GM12878 (cell line): ENCODE results near the gene ERP44. TPM values are rescaled to one million over a fixed set of nuclear protein-coding genes. Genes with fewer than 3 reads are reported as not detected.

Experiments used
- ATAC-seq: fragments of 200-7000 bp; cut with Tn5 transposase; 3 replicates; pipeline ENCODE4 v1.9.1; 2020; ENCODE audit warnings: mild to moderate bottlenecking, moderate library complexity
- BruUV-seq: library from RNA; stranded (reverse); fragments of 400-500 nt; replicated peaks from 2 replicates; lab custom pipeline; 2021; lab: Mats Ljungman, UMichigan
- CTCF ChIA-PET: fragments of 300-600 bp; sonication (Branson Sonifier 250); formaldehyde crosslinking; extraction: SDS; loops from one replicate; lab custom pipeline; 2021; ENCODE audit warnings: inconsistent platforms; lab: Yijun Ruan, JAX
- POLR2A ChIA-PET: fragments of 350-600 bp; formaldehyde crosslinking; extraction: SDS; loops from one replicate; lab custom pipeline; 2021; ENCODE audit warnings: inconsistent platforms; lab: Charles Lee
- RAD21 ChIA-PET: fragments of 300-600 bp; sonication (Branson Sonifier 250); formaldehyde crosslinking; loops from one replicate; lab custom pipeline; 2023; ENCODE audit warnings: antibody characterized with exemption; ENCODE audit not compliant: unreplicated experiment; lab: Charles Lee
- SMC1A ChIA-PET: fragments of 300-600 bp; sonication (Branson Sonifier 250); formaldehyde crosslinking; loops from one replicate; lab custom pipeline; 2023; ENCODE audit not compliant: unreplicated experiment, uncharacterized antibody; lab: Charles Lee
- DNase-seq: peaks from one replicate; pipeline ENCODE4 v3.0.0-alpha.2; 2011; ENCODE audit warnings: low read depth, low spot score
- FAIRE-seq: peaks from 3 replicates; lab custom pipeline; 2011; peaks lifted over from hg19 to GRCh38; lab: Jason Lieb, UNC
- H2AFZ ChIP-seq: 2 replicates; pipeline ENCODE4 v1.6.0; 2011; ENCODE audit warnings: low read depth, low read length, control low read depth; ENCODE audit not compliant: control insufficient read depth
- H3K27ac ChIP-seq: 2 replicates; pipeline ENCODE4 v1.5.1; 2011; ENCODE audit warnings: control low read depth; ENCODE audit not compliant: control insufficient read depth, insufficient read depth
- H3K27me3 ChIP-seq, 2 experiments: replicated peaks in 1 of 2; 2 replicates each; pipeline versions ENCODE4 v1.6.0 to v1.6.1; 2011; ENCODE audit warnings: low read length in 1 of 2; ENCODE audit not compliant: control insufficient read depth in 2 of 2, insufficient read depth in 2 of 2
- H3K36me3 ChIP-seq, 2 experiments: 2 replicates each; pipeline ENCODE4 v1.5.1; 2011; ENCODE audit warnings: low read length in 1 of 2; ENCODE audit not compliant: control insufficient read depth in 2 of 2, insufficient read depth in 2 of 2
- H3K4me1 ChIP-seq: 2 replicates; pipeline ENCODE4 v1.6.1; 2011; ENCODE audit warnings: mild to moderate bottlenecking, low read length, moderate library complexity, mixed read lengths; ENCODE audit not compliant: control insufficient read depth, insufficient read depth
- H3K4me2 ChIP-seq: 2 replicates; pipeline ENCODE4 v1.6.0; 2011; ENCODE audit warnings: control low read depth; ENCODE audit not compliant: control insufficient read depth, insufficient read depth
- H3K4me3 ChIP-seq: fragments of 200-600 bp; sonication (generic); 2 replicates; pipeline ENCODE4 v1.5.1; 2016
- H3K79me2 ChIP-seq: 2 replicates; pipeline ENCODE4 v1.6.0; 2011; ENCODE audit warnings: low read length; ENCODE audit not compliant: control insufficient read depth, insufficient read depth
- H3K9ac ChIP-seq: 2 replicates; pipeline ENCODE4 v1.8.0; 2011; ENCODE audit warnings: low read length, control low read depth, mixed read lengths; ENCODE audit not compliant: control insufficient read depth, insufficient read depth
- H3K9me3 ChIP-seq: replicated peaks from 3 replicates; pipeline ENCODE4 v1.5.1; 2011; ENCODE audit warnings: mild to moderate bottlenecking, low read length; ENCODE audit not compliant: control insufficient read depth, insufficient read depth
- H4K20me1 ChIP-seq: 2 replicates; pipeline ENCODE4 v1.6.0; 2011; ENCODE audit not compliant: control insufficient read depth, insufficient read depth
- ATF7 ChIP-seq: fragments of 450-650 bp; IDR thresholded peaks from 2 replicates; pipeline ENCODE4 v1.6.1; 2016; ENCODE audit warnings: low read depth, mild to moderate bottlenecking
- BCL11A ChIP-seq: IDR thresholded peaks from 2 replicates; pipeline ENCODE4 v1.6.1; 2011; ENCODE audit warnings: low read depth, low read length
- BHLHE40 ChIP-seq, 2 experiments: fragments of 450-650 bp in 1 of 2; IDR thresholded peaks; 2 replicates each; pipeline ENCODE4 v1.6.1; 2011 to 2017; ENCODE audit warnings: low read depth in 2 of 2, borderline replicate concordance in 1 of 2, improper control_type of control experiment in 1 of 2, low read length in 1 of 2, mild to moderate bottlenecking in 1 of 2
- CBX5 ChIP-seq: sonication (generic); IDR thresholded peaks from 2 replicates; pipeline ENCODE4 v1.6.1; 2016; ENCODE audit warnings: low read depth, moderate library complexity, mild to moderate bottlenecking, inconsistent platforms
- HDAC6 ChIP-seq: fragments of 200-600 bp; sonication (generic); IDR thresholded peaks from one replicate; pipeline ENCODE4 v1.8.0; 2017; ENCODE audit warnings: antibody characterized with exemption; ENCODE audit not compliant: unreplicated experiment
- IKZF1 ChIP-seq: fragments of 450-650 bp; conservative IDR thresholded peaks from 2 replicates; pipeline ENCODE4 v1.6.1; 2017; ENCODE audit warnings: antibody characterized with exemption, mild to moderate bottlenecking
- IKZF2 ChIP-seq, 2 experiments: fragments of 450-650 bp; IDR thresholded peaks; 2 replicates each; pipeline ENCODE4 v1.6.1; 2017; ENCODE audit warnings: mild to moderate bottlenecking in 2 of 2, moderate library complexity in 2 of 2
- KDM1A ChIP-seq: fragments of 200-600 bp; sonication (generic); IDR thresholded peaks from 2 replicates; pipeline ENCODE4 v1.6.1; 2016; ENCODE audit warnings: borderline replicate concordance
- MEF2B ChIP-seq: fragments of 450-650 bp; IDR thresholded peaks from 2 replicates; pipeline ENCODE4 v1.6.1; 2018; ENCODE audit warnings: mild to moderate bottlenecking, moderate library complexity; ENCODE audit not compliant: partially characterized antibody, poor library complexity, severe bottlenecking
- MTA2 ChIP-seq: fragments of 450-650 bp; IDR thresholded peaks from 2 replicates; pipeline ENCODE4 v1.6.1; 2016; ENCODE audit warnings: low read depth, mild to moderate bottlenecking, moderate library complexity
- NR2F1 ChIP-seq: fragments of 450-650 bp; conservative IDR thresholded peaks from 2 replicates; pipeline ENCODE4 v1.6.1; 2017; ENCODE audit warnings: mild to moderate bottlenecking
- SP1 ChIP-seq: IDR thresholded peaks from one replicate; pipeline ENCODE4 v1.6.1; 2011; ENCODE audit warnings: low read depth, low read length
- YY1 ChIP-seq: IDR thresholded peaks from 2 replicates; pipeline ENCODE4 v1.6.1; 2011; ENCODE audit warnings: low read depth, mild to moderate bottlenecking, low read length
- WGBS: methylation state at CpG from one replicate; pipeline ENCODE4 v1.1.6; 2016; ENCODE audit warnings: low lambda C conversion rate; ENCODE audit not compliant: insufficient replicate concordance, insufficient coverage; ENCODE audit errors: missing lambda C conversion rate; 5-methylcytosine and 5-hydroxymethylcytosine counted together
- in situ Hi-C: fragments of 300-500 bp; cut with MboI; formaldehyde crosslinking; loops from 9 replicates; pipeline ENCODE4 v1.14.3; 2018; ENCODE audit warnings: mixed read lengths
- intact Hi-C: fragments of 100-400 bp; cut with micrococcal nuclease; formaldehyde crosslinking; loops from one replicate; pipeline ENCODE4 v1.14.2; 2022; ENCODE audit not compliant: unreplicated experiment
- polyA plus RNA-seq, 11 experiments: library from polyadenylated mRNA; depleted of rRNA in 4 of 11; unstranded in 6 of 11; stranded (reverse) in 5 of 11; fragments of >200 nt; fragmentation: Nextera tagmentation in 4 of 11; fragmentation: Illumina TruSeq in 1 of 11; extraction: Ambion mirVana in 4 of 11; extraction: Trizol in 1 of 11; gene quantifications; 1 replicate in 1 of 11; 2 replicates in 10 of 11; pipeline versions ENCODE4 v1.2.1 to v1.2.3, GENCODE V29; 2011 to 2016; ENCODE audit warnings: inconsistent platforms in 2 of 11, missing spikeins in 2 of 11, low read depth in 1 of 11
- total RNA-seq, 4 experiments: library from RNA; depleted of rRNA in 3 of 4; stranded (reverse); fragments of >200 nt in 3 of 4; fragmentation: Illumina TruSeq in 1 of 4; extraction: Trizol in 1 of 4; gene quantifications; 2 replicates each; pipeline versions ENCODE4 v1.2.1 to v1.2.3, GENCODE V29; 2013 to 2021
- TF ChIP-seq, protein P1 (sequence below): fragments of 450-650 bp; IDR thresholded peaks from 2 replicates; pipeline ENCODE4 v1.6.1; 2017; ENCODE audit warnings: mild to moderate bottlenecking, moderate library complexity
- TF ChIP-seq, protein P2 (sequence below): fragments of 450-650 bp; IDR thresholded peaks from 2 replicates; pipeline ENCODE4 v1.6.1; 2014; ENCODE audit warnings: mild to moderate bottlenecking
- TF ChIP-seq, protein P3 (sequence below): fragments of 450-650 bp; IDR thresholded peaks from 2 replicates; pipeline ENCODE4 v1.6.1; 2017; ENCODE audit warnings: mild to moderate bottlenecking, low read depth, inconsistent platforms; ENCODE audit not compliant: poor library complexity, severe bottlenecking

Gene ERP44
- total and polyA plus RNA-seq, 10 of the 15 experiments (the other 5 are each of a cell fraction or from before 2014, with no cell fraction given), result 11.5 to 52.4 (median 20.2) TPM

DNA sequence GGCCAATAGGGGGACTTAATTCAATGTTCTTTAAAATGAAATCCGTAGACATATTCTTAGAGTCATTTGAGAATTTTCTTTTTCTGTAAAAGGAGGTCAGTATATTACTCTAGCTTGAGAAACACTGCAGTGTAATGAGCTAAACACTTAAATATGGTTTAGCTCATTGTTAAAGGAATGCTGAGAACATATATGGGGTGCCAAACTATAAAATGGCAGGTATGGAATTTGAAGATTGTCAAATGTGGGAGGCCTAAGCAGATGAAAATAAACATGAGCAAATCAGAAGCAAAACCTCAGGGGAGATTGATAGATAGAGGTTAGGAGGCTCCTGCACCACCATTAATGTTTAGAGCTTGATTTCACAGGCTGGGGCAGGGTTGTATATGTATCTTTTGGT lies 134.5 kb downstream of the ERP44 start (continued):
- TF ChIP-seq, protein P1, sequence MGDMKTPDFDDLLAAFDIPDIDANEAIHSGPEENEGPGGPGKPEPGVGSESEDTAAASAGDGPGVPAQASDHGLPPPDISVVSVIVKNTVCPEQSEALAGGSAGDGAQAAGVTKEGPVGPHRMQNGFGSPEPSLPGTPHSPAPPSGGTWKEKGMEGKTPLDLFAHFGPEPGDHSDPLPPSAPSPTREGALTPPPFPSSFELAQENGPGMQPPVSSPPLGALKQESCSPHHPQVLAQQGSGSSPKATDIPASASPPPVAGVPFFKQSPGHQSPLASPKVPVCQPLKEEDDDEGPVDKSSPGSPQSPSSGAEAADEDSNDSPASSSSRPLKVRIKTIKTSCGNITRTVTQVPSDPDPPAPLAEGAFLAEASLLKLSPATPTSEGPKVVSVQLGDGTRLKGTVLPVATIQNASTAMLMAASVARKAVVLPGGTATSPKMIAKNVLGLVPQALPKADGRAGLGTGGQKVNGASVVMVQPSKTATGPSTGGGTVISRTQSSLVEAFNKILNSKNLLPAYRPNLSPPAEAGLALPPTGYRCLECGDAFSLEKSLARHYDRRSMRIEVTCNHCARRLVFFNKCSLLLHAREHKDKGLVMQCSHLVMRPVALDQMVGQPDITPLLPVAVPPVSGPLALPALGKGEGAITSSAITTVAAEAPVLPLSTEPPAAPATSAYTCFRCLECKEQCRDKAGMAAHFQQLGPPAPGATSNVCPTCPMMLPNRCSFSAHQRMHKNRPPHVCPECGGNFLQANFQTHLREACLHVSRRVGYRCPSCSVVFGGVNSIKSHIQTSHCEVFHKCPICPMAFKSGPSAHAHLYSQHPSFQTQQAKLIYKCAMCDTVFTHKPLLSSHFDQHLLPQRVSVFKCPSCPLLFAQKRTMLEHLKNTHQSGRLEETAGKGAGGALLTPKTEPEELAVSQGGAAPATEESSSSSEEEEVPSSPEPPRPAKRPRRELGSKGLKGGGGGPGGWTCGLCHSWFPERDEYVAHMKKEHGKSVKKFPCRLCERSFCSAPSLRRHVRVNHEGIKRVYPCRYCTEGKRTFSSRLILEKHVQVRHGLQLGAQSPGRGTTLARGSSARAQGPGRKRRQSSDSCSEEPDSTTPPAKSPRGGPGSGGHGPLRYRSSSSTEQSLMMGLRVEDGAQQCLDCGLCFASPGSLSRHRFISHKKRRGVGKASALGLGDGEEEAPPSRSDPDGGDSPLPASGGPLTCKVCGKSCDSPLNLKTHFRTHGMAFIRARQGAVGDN, result no peak
- TF ChIP-seq HDAC6, result no peak
- TF ChIP-seq CBX5, result no peak

DNA sequence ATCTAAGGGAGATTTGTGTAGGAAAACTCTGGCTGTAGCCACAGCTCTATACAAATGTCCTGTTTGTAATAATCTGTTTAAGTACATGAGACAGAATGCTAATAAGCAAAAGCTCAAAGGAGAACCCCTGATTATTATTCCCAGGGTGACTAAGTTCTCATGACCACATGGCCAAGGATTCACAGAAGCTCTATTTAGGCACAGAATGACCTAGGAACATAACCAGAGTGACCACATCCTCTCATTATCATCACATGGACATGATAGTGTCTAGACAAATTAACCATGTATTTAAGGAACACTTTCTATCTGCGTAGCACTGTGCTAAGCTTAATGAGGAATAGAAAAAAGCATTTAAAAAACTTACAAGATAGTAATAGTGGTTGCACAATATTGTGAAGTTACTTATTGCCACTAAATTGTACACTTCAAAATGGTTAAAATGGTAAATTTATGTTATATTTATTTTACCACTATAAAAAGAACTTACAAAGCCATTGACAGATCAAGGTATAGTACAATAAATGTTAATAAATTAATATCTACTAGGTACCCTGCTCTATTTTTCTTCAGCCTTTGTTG lies 136.0 kb downstream of the ERP44 start:
- H3K4me2 ChIP-seq, result no peak overlapping the region
- no peak overlapping the region for H2AFZ ChIP-seq
- peak; percentile 68 for ATAC-seq
- H3K4me1 ChIP-seq, result no peaks in the 10 kb centered on the region
- DNase-seq, result peak; percentile 12
- RAD21 ChIA-PET, result interaction anchor here (0.6 kb wide), 1 partner anchor 256 kb away, joined by 3 read pairs; no protein-coding TSS in a partner anchor
- POLR2A ChIA-PET, result no interaction called here
- intact Hi-C loops (no loop called here), in situ Hi-C loops (no loop called here)
- no peaks in the 10 kb centered on the region for H3K9me3 ChIP-seq
- SMC1A ChIA-PET, result interaction anchor here (0.8 to 2.4 kb wide), 8 partner anchors 15 to 800 kb away, joined by 3 to 8 read pairs (median 4); no protein-coding TSS in a partner anchor
- FAIRE-seq, result no peak
- no peak overlapping the region for H3K4me3 ChIP-seq
- CTCF ChIA-PET, result interaction anchor here (0.7 kb wide), 1 partner anchor 15 kb away, joined by 4 read pairs; no protein-coding TSS in a partner anchor
- H4K20me1 ChIP-seq, result no peaks in the 10 kb centered on the region
- no TSS peak for BruUV-seq
- H3K9ac ChIP-seq, result no peak overlapping the region
- WGBS, result 95% methylated on average over 1 of the region's 1 CpG
- H3K36me3 ChIP-seq, result peaks cover 0 to 2% of the 10 kb centered on the region in 2 experiments; a peak in 1 of 4 replicates
- H3K27ac ChIP-seq, result no peak overlapping the region
- H3K79me2 ChIP-seq, result no peaks in the 10 kb centered on the region
- no peaks in the 10 kb centered on the region for H3K27me3 ChIP-seq
- TF ChIP-seq BHLHE40 (IDR thresholded peaks at IDR 0.05; ENCODE audit: borderline replicate concordance in 1 of 2, low read depth in 2 of 2, low read length in 1 of 2) (0 out of 4 replicates have a peak, but pooled peaks of 1 of the 2 experiments have one; percentile 13), BCL11A (peak; percentile 16; the same call in 1 of the 2 replicates), IKZF1 (peak; percentile 39; the same call in 1 of the 2 replicates), YY1 (no peak), SP1 (no peak), MTA2 (peak; percentile 95), MEF2B (peak; percentile 66), IKZF2 (IDR thresholded peaks at IDR 0.05) (peak; percentile 51 to 57; a peak in 2 of 4 replicates), ATF7 (peak; percentile 64), KDM1A (no peak), NR2F1 (no peak)
- TF ChIP-seq, protein P2, sequence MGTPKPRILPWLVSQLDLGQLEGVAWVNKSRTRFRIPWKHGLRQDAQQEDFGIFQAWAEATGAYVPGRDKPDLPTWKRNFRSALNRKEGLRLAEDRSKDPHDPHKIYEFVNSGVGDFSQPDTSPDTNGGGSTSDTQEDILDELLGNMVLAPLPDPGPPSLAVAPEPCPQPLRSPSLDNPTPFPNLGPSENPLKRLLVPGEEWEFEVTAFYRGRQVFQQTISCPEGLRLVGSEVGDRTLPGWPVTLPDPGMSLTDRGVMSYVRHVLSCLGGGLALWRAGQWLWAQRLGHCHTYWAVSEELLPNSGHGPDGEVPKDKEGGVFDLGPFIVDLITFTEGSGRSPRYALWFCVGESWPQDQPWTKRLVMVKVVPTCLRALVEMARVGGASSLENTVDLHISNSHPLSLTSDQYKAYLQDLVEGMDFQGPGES, result no peak
- TF ChIP-seq, protein P3, sequence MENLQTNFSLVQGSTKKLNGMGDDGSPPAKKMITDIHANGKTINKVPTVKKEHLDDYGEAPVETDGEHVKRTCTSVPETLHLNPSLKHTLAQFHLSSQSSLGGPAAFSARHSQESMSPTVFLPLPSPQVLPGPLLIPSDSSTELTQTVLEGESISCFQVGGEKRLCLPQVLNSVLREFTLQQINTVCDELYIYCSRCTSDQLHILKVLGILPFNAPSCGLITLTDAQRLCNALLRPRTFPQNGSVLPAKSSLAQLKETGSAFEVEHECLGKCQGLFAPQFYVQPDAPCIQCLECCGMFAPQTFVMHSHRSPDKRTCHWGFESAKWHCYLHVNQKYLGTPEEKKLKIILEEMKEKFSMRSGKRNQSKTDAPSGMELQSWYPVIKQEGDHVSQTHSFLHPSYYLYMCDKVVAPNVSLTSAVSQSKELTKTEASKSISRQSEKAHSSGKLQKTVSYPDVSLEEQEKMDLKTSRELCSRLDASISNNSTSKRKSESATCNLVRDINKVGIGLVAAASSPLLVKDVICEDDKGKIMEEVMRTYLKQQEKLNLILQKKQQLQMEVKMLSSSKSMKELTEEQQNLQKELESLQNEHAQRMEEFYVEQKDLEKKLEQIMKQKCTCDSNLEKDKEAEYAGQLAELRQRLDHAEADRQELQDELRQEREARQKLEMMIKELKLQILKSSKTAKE, result peak; percentile 95
